ENCODE measurements around the gene HLCS.

Gene HLCS

GRCh38 chr21:36813052-36813451, 153.4 kb downstream of the HLCS start:
- DNase-seq (ENCODE audit: low read depth in 2 of 2), result no peak

- no peak for DNase-seq (ENCODE audit: low read depth in 2 of 2)
Observed at GRCh38 chr21:36811762-36812161, 154.7 kb downstream of the HLCS start.

- no peak for DNase-seq (ENCODE audit: low read depth in 2 of 2)
Observed at GRCh38 chr21:36810443-36810842, 156.0 kb downstream of the HLCS start.

GRCh38 chr21:36807422-36807928, 159.0 kb downstream of the HLCS start:
- no peak for DNase-seq (ENCODE audit: low read depth in 2 of 2)

- no peak for DNase-seq (ENCODE audit: low read depth in 2 of 2)
Observed at GRCh38 chr21:36806103-36806502, 160.4 kb downstream of the HLCS start.

- no peak for DNase-seq (ENCODE audit: low read depth in 2 of 2)
Observed at GRCh38 chr21:36804874-36805611, 161.4 kb downstream of the HLCS start.

- no peak for DNase-seq (ENCODE audit: low read depth in 2 of 2)
Observed at GRCh38 chr21:36803816-36804439, 162.5 kb downstream of the HLCS start.

GRCh38 chr21:36803051-36803645, 163.3 kb downstream of the HLCS start:
- no peak for DNase-seq (ENCODE audit: low read depth in 2 of 2)

- no peak for DNase-seq (ENCODE audit: low read depth in 2 of 2)
Observed at GRCh38 chr21:36800734-36801133, 165.7 kb downstream of the HLCS start.

GRCh38 chr21:36799869-36800268, 166.6 kb downstream of the HLCS start:
- no peak for DNase-seq (ENCODE audit: low read depth in 2 of 2)

GRCh38 chr21:36798491-36798890, 168.0 kb downstream of the HLCS start:
- DNase-seq (ENCODE audit: low read depth in 2 of 2), result no peak

GRCh38 chr21:36796070-36796469, 170.4 kb downstream of the HLCS start:
- no peak for DNase-seq (ENCODE audit: low read depth in 2 of 2)

- peak in 1 of 2 donors; percentile 2 for DNase-seq (ENCODE audit: low read depth in 2 of 2)
Observed at GRCh38 chr21:36792505-36792967, 173.9 kb downstream of the HLCS start.

GRCh38 chr21:36791695-36792470, 174.6 kb downstream of the HLCS start:
- no peak for DNase-seq (ENCODE audit: low read depth in 2 of 2)

GRCh38 chr21:36791180-36791579, 175.3 kb downstream of the HLCS start:
- no peak for DNase-seq (ENCODE audit: low read depth in 2 of 2)

- DNase-seq (ENCODE audit: low read depth in 2 of 2), result no peak
Observed at GRCh38 chr21:36790616-36791015, 175.9 kb downstream of the HLCS start.

- DNase-seq (ENCODE audit: low read depth in 2 of 2), result no peak
Observed at GRCh38 chr21:36788120-36788638, 178.3 kb downstream of the HLCS start.

GRCh38 chr21:36786186-36786585, 180.3 kb downstream of the HLCS start:
- DNase-seq (ENCODE audit: low read depth in 2 of 2), result no peak

GRCh38 chr21:36785615-36786014, 180.9 kb downstream of the HLCS start:
- DNase-seq (ENCODE audit: low read depth in 2 of 2), result no peak

GRCh38 chr21:36784947-36785346, 181.5 kb downstream of the HLCS start:
- no peak for DNase-seq (ENCODE audit: low read depth in 2 of 2)

- no peak for DNase-seq (ENCODE audit: low read depth in 2 of 2)
Observed at GRCh38 chr21:36783612-36784374, 182.7 kb downstream of the HLCS start.

Measured in stimulated activated CD4-positive, alpha-beta T cell treated with anti-CD3 and anti-CD28 coated beads, Interleukin-15, amount 100 ng/mL, for 48 hours (primary cell).